D721Med (cell line): Measurements from ENCODE around the gene VN1R5.

Experiments
- DNase-seq: peaks from one replicate; pipeline ENCODE4 v3.0.0; 2011; ENCODE audit warnings: low spot score; ENCODE audit not compliant: insufficient read length
- FAIRE-seq: peaks from 2 replicates; lab custom pipeline; 2011; peaks lifted over from hg19 to GRCh38; lab: Jason Lieb, UNC
- CTCF ChIP-seq: IDR thresholded peaks from 2 replicates; pipeline ENCODE4 v1.5.1; 2012; ENCODE audit warnings: mild to moderate bottlenecking, control low read depth; ENCODE audit not compliant: insufficient read depth; ENCODE audit errors: missing control alignments

Gene VN1R5

GRCh38 chr1:247301176-247301540 is 45.3 kb downstream of the VN1R5 start:
- TF ChIP-seq CTCF: no peak
- DNase-seq (no peak), FAIRE-seq (no peak)

GRCh38 chr1:247303216-247303615 is 47.3 kb downstream of the VN1R5 start:
- no peak for FAIRE-seq
- no peak for TF ChIP-seq CTCF
- DNase-seq: no peak

- DNase-seq (no peak), FAIRE-seq (no peak)
- TF ChIP-seq CTCF: no peak
Observed at GRCh38 chr1:247304031-247304430, 48.2 kb downstream of the VN1R5 start.
